ENCODE measurements around the gene GPR61.
A peak's percentile ranks its signal among the peaks of the same experiment; 100 is the strongest.

GPR61 gene

DNA sequence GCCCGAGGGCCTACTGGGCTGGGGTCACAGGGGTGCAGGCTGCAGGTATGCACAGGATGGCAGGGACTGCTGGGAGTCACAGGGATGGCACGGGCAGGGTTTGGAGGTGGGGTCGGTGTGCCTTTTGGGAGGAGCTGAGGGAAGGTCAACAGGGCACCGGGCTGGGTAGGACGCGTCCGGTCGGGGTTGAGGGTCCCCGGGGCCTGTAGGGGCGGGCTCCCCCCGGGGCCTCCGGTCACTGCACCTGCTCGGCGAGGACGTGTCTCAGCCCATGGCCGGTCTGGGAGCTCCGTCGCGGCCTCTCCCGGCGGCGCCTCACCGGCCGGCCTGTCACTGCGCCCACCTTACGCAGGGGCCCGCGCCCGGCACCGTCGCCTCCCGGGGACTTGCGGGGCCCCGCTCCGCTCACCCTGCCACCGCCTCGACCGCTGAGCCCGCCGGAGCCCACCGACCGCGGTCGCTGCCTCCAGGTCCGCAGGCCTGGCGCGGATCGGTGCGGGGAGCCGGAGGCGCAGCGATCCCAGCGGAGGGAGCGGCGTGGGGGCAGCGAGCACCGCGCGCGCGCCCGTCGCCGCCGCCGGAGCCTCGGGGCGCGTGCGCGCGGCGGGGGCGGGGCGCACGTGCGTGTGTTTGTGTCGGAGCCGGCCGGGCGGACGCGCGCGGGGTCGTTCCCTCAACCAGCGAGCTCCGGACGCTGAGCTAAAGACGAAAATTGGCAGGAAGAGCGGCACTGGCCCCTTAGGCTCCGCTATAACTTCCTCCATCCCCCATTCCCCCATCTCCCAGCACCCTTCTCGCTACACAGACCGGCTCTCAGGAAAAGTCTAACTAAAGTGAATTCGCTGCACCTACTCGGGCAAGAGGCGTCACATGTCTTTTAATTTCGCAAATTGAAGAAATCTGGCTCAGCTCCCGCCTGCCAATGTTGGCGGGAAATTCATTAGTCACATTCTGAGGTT lies 30.2 kb upstream of the GPR61 start, which contains the start of gene AMIGO1:
Gene AMIGO1, minus strand, starts transcription at position 552 of the 959 bp plus-strand sequence. CDS start 815 bp downstream, outside the sequence.
- DNase-seq = peak; percentile 69 to 78 (median 74)

GRCh38 chr1:109513110-109513710 lies 26.5 kb upstream of the GPR61 start:
- DNase-seq = peak in 1 of 3 experiments; percentile 25

GRCh38 chr1:109514846-109515245 lies 24.8 kb upstream of the GPR61 start:
- DNase-seq = no peak

DNA sequence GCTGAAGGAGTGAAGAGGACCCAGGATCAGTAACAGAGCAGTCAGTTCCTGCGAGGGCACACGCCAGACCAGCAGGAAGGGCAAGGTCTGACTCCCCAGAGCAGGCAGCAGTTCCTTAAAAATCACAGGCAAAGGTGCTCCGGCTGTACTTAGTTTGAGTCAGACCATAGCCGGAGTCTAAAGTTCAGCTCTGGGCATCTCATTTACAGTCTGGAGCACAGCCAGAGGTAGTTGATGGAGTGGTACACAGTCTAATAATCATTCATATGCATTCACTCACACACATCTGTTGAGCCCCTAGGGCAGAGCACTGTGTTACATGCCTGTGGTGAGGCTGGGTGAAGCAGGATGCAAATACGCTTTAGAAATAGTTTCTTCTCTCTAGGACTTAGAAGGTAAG lies 22.8 kb upstream of the GPR61 start:
- no peak for DNase-seq

DNA sequence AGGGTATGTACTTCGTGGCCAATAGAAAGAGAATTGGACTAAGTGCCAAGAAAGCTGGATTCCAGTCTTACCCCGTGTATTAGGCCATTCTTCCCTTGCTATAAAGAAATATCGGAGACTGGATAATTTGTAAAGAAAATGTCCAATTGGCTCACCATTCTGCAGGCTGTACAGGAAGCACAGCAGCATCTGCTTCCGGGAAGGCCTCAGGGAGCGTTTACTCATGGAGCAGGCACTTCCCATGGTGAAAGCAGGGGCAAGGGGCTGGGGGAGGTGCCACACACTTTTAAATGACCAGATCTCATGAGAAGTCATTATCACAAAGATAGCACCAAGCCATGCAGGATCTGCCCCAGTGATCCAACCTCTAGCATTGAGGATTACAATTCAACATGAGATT lies 22.3 kb upstream of the GPR61 start:
- no peak for DNase-seq

GRCh38 chr1:109521002-109521951 lies 18.4 kb upstream of the GPR61 start:
- peak in 1 of 3 experiments; percentile 23 for DNase-seq

- no peak for DNase-seq
Observed at GRCh38 chr1:109522026-109522425, 17.6 kb upstream of the GPR61 start.

DNA sequence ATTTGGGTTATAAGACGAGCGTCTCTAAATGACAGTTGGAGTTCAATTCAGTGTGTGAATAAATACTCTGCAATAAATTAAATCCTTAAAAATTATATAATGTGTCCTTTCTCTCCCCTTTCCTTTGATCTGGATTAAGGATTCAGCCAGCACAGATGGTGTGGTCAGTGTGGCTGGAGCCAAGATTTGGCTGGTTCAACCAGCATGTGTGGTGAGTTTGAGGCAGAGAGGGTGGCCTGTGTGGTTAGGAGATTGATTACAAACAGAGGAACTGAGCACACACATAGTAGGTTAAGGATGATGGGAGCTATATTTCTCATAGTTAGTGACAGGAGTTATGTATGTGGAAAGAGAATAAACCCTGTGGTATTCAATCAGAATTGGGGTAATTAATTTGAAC lies 16.0 kb upstream of the GPR61 start:
- DNase-seq = no peak

- no peak for DNase-seq
Observed at GRCh38 chr1:109527098-109527811, 12.4 kb upstream of the GPR61 start.

GRCh38 chr1:109527846-109528695 lies 11.6 kb upstream of the GPR61 start:
- no peak for DNase-seq

DNA sequence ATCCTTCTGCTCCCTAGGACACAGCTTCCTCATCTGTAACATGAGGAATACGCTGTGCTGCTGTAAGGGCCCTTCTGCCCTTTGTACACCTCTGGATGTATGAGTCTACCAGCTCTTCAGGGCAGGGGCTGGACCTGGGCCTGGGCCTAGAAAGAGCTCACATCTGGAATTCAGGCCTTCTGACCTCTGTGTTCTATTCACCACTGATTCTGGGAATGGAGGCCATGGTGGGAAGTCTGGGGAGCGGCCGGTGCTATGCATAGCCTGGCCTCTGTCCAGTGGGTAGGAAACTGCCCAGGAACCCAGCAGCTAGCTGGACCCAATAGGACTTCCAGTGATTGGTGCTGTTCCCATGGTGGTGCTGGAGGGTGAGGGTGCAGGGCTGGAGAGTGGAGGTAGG lies 11.0 kb upstream of the GPR61 start:
- no peak for DNase-seq

GRCh38 chr1:109529881-109530456 lies 9.7 kb upstream of the GPR61 start:
- DNase-seq = peak in 1 of 3 experiments; percentile 49

DNA sequence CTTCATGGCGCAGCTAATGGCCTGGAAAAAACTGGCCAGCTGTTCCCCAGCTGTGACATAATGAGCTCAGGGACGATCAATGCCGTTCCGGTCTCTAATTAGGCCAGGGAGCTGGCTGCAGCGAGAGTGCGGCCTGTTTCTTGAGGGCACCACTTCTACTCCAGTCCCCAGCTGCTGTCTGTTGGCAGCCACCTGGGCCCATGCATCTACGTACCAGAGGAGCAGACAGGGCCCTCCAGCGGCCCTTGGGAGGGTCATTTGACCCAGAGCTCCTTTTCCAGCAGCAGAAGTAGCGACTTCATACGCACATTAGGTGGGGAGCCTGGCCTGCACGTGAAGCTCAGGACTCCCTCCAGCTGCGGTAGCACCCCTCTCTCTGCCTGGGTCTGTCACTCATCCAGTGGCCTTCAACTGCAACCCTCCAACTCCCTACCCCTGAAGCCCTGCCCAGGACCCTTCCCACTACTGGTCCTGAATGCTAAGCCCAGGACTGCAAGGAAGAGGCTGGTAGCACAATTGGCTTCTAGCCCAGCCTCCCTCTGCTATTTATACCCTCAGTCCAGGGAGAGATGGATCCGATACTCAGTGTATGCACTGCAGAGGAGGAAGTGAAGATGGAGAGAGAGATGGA lies 9.1 kb upstream of the GPR61 start:
- peak; percentile 44 to 65 (median 51) for DNase-seq

DNA sequence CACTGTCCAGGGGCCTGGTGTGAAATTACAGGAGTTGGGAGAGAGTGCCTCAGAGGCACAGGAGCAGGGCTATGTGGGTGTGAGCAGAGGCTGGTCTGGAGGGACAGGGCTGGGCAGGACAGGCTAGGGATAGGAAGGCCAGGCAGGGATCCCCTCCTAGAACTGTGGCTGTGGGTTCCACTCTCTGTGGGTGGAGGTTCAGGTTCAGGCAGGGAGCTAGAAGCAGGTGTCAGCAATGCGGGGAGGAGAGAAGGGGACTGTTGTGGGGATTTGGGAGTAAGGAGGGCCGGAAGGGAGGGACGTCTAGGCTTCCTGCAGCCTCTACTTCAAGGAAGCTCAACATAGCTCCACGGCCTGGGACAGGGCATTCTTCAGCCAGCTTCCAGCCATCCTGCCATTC lies 8.3 kb upstream of the GPR61 start:
- DNase-seq = no peak

DNA sequence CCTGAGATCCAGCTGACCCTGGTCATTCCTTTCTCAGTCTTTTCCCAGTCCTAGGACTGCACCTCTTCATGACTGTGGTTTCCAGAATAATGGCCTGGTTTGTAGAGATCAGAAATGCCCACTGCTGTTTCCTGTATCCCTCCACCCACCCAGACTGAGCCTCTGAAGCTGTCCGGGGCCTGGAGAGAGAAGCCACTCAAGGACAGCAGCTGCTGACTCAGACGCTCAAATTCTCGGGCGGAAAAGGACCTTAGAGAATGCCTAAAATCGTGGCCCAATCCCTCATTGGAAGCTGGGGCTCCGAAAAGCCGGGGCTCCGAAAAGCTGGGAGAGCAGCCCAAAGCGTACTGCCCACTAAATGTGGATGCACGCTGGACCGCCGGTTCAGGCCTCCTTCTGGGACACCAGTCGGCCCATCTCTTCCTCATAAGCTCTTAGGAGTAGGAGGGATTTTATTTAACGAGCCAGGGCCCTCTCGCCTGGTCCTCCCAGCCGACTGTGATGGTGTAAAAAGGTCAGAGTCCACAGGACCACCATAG lies 7.8 kb upstream of the GPR61 start:
- DNase-seq = no peak

DNA sequence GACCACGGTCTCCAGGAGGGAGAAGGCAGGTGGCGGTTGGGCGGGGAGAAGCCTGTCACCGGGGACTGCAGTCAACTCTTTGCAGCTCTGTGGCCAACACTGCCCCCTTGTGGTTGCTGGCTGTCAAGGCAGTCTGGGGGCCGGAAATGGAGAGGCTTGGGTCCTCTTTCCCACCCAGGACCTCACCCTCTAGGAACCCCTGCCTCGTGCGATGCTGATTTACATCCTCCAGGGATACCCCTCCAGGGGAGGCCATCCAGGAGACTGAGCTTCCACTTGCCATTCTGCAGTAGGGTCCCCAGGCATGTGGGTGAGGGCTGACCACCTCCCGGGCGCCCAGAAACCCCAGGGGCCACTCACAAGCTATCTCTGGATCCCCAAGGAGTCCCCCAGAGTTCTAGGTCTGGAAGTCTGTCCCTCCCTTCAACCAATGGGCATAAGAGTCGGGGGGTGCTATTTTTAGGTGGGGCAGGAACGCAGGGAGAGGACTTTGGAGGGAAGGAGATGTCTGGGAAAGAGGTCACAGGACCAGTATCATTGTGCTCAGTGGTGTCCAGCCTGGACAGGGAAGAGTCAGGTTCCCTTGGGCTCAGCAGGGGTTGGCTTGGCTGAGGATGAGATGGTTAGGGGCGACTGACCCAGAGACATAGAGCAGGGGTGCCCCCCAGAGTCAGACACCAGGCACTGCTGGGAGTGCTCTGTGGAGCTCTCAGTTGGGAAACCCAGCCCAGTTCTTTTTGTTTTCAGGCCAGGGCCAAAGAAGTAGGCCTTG lies 7.1 kb upstream of the GPR61 start:
- DNase-seq = peak; percentile 66 to 85 (median 79)

- DNase-seq = no peak
Observed at GRCh38 chr1:109534307-109534858, 5.3 kb upstream of the GPR61 start.

DNA sequence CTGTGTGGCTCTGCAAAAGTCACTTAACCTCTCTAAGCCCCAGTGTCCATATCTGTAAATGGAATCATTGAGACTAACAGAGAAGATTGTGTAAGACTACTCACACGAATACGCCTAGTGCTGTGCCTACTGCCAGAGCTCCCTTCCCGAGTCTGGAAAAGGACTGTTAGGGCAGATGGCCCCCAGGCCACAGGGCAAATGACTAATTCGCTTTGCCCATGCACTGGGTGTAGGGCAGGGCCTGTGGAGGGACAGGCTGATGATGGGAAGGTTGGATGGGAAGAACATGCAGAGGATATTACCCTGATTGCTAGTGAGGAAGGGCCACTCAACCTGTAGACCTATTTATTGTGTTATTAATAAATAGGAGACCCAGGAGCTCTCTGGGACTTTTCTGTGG lies 4.2 kb upstream of the GPR61 start:
- DNase-seq = no peak

DNA sequence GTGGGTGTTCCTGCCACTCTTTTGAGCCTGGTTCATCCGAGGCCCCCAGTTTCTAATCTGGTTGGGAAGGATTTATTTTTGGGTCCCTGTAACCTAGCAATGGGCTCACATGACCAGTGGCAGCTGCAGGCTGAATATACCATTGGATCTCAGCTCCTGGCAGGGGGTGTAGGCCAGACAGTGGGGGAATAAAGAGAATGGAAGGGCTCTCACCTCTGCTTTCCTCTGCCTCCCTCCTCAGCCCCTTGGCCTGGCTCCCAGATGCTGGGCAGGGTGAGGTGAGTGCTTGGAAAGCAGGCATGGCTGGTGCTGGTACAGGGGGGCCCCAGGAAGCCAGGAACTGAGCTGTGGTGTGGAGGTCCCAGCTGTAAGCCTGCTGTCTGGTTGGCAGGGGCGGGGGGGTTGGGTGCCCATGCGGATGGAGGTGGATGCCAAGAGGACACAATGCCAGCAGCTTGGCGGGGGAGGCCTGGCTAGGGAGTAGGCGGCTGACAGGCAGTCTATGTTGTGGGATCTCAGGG lies 3.6 kb upstream of the GPR61 start:
- DNase-seq = peak in 2 of 3 experiments; percentile 50 to 59

Measured in NCI-H1417 (cell line).